Activated CD8-positive, alpha-beta memory T cell treated with anti-CD3 and anti-CD28 coated beads for 4 hours (primary cell): ENCODE results near the gene TDRD3.
"Not testable (repeated sequence)": the region's sequence is repeated elsewhere in the genome, so short reads cannot be mapped to it uniquely, and the experiment has no call there.

Experiments
- DNase-seq, 2 donors: peaks; one replicate each; pipeline ENCODE4 v3.0.0-alpha.2; 2020; ENCODE audit warnings: low read depth in 2 of 2

TDRD3 gene

DNA sequence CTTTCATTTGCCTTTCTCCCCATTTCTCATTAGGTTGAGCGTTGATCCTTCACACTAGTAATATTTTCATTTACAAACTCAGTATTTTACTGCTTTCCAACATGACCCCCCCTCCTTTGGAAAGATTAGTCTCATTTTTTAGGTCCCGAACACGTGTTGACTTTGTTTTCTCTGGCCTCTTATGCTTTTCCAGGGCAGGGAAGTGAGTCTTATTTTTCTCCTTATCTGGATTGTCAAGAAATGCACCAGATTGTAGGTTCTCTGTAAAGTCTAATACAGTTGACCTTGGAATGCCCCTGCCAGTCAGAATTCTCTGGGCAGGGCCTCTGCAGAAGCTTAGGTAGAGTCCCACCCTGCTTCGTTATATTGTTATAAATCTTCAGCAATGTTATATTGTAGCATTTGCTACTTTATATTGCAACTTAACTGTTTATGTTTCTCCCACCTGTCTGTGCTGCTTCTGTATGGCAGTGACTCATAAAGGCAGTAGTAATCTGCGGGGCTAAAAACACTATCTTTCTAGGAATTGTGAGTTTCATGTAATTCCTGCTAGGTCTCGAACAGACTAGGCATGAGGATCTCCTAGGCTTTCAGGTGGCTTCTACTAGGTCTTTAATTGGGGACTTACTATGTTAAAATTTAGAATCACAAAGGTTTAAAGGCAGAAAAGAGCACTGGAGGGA is 2.0 kb downstream of the TDRD3 start:
- no peak for DNase-seq

DNA sequence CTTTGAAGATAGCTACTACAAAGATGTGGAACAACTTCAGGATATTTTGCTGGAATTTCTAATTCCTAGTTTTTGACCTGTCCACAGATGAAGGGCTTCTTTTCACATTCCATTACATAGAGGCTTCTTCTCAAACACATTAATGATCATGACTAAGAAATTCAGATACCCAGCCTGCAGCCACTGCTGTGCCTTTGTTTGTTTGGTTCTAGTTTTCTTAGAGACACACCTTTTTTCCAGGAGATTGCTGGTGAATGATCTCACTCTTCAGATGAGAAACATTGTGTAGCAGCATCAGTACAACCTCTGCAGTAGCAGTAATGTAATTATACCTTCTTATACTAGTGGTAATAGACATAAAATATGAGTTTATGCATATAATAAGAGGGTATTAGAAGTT is 5.0 kb downstream of the TDRD3 start:
- no peak for DNase-seq

- DNase-seq: no peak
These were observed 10.1 kb downstream of the TDRD3 start for GRCh38 chr13:60407095-60407494.

GRCh38 chr13:60407852-60408251 is 10.8 kb downstream of the TDRD3 start:
- DNase-seq: not testable (repeated sequence)

DNA sequence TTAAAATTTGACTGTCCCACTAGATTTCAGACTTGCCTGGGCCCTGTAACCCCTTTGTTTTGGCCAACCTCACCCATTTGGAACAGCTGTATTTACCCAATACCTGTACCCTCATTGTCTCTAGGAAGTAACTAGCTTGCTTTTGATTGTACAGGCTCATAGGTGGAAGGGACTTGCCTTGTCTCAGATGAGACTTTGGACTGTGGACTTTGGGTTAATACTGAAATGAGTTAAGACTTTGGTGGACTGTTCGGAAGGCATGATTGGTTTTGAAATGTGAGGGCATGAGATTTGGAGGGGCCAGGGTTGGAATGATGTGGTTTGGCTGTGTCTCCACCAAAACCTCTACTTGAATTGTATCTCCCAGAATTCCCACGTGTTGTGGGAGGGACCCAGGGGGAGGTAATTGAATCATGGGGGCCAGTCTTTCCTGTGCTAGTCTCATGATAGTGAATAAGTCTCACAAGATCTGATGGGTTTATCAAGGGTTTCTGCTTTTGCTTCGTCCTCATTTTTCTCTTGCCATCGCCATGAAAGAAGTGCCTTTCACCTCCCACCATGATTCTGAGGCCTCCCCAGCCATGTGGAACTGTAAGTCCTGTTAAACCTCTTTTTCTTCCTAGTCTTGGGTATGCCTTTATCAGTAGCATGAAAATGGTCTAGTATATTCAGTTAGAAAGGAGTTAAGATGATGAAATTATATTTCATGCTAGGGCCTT is 12.7 kb downstream of the TDRD3 start:
- DNase-seq: not testable (repeated sequence)

- DNase-seq: no peak
These were observed 13.3 kb downstream of the TDRD3 start for GRCh38 chr13:60410299-60410698.

GRCh38 chr13:60411464-60411863 is 14.4 kb downstream of the TDRD3 start:
- DNase-seq: no peak

DNA sequence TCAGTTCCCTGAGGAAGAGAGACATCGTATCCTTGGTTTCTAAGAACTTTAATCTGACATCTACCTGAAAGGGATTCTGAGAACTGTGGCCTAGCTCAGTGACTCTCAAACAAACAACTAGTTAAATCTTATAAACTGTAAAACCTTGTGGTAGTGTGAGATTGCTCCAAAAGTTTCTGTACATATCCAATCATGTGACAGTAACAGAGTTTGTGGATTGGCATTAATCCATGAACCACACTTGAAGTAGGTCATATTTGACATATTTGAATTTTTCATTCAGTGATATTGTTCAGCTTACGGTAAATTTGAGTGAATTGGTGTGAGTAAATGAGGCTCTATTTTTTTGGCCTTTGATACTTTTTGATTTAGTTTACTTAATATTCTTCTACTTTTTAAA is 15.0 kb downstream of the TDRD3 start:
- no peak for DNase-seq

- no peak for DNase-seq
These were observed 16.0 kb downstream of the TDRD3 start for GRCh38 chr13:60412909-60413616.

DNA sequence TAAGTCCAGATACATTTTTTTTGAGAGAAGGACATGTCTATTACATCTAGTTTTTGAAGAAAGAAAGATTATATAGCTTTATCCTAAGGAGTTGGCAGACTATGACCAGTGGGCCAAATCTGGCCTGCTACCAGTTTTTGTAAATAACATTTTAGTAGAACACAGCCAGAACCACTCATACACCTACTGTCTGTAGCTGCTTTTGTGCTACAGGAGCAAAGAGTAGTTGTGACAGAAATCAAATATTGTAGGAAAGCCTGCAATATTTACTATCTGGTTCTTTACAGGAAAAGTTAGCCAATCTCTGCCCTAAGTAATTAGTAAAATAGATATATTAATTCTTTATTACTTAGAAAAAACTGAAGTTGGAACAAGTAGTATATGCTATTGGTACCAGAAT is 17.2 kb downstream of the TDRD3 start:
- no peak for DNase-seq

GRCh38 chr13:60417734-60418133 is 20.7 kb downstream of the TDRD3 start:
- DNase-seq: no peak

GRCh38 chr13:60418954-60419353 is 21.9 kb downstream of the TDRD3 start:
- no peak for DNase-seq

DNA sequence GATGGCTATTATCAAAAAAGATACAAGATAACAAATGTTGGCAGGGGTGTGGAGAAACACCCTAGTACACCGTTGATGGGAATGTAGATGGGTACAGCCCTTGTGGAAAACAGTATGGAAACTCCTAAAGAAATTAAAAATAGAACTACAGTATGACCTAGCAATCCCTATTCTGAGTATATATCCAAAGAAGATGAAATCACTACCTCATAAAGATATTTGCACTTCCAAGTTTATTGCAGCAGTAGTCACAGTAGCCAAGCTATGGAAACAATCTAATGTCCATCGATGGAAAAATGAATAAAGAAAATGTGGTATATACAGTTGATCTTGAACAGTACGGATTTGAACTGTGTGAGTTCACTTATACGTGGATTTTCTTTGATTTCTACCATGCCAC is 28.3 kb downstream of the TDRD3 start:
- no peak for DNase-seq

DNA sequence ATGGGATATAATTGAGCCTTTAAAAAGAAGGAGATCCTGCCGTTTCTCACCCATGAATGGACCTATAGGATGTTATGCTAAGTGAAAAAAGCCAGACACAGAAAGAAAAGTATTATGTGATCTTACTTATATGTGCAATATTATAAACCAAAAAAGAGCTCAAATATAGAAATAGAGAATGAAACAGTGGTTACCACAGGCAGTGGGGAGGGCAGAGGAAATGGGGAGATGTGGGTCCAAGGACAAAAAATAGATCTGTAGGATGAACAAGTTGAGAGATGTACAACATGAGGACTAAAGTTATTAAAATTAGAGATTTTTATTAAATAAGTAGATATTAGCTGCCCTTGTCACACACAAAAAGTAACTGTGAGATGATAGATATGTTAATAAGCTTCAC is 29.1 kb downstream of the TDRD3 start:
- no peak for DNase-seq

GRCh38 chr13:60427285-60427684 is 30.3 kb downstream of the TDRD3 start:
- DNase-seq: no peak

DNA sequence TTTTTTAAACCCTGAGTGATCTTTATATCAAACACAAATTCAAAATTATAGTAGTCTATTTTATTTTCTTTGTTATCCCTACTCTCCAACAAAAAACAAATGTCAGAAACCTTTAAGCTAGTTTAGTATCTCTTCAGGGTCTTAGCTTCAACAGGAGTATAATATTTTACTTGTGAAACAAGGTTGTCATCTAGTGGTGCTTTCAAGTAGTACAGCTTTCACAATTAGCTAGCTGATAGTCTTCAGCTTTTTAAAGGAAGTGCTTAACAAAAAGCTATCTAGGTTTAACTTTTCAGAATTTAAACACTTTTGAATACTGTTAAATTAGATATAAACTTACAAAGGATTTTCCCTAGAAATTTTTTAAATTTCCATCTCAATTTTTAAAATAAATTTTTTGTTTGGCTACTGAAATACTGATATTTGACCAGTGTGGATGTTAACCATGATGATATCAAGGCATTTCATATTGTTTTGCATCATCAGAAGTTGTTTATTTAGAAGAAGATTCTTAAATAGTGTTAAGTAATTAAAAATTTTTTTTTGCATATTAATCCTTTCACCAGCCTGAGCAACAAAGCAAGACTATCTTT is 34.2 kb downstream of the TDRD3 start:
- no peak for DNase-seq

GRCh38 chr13:60433505-60433904 is 36.5 kb downstream of the TDRD3 start:
- no peak for DNase-seq

GRCh38 chr13:60435762-60436374 is 38.8 kb downstream of the TDRD3 start:
- no peak for DNase-seq

- DNase-seq: no peak
These were observed 42.2 kb downstream of the TDRD3 start for GRCh38 chr13:60439201-60439600.

DNA sequence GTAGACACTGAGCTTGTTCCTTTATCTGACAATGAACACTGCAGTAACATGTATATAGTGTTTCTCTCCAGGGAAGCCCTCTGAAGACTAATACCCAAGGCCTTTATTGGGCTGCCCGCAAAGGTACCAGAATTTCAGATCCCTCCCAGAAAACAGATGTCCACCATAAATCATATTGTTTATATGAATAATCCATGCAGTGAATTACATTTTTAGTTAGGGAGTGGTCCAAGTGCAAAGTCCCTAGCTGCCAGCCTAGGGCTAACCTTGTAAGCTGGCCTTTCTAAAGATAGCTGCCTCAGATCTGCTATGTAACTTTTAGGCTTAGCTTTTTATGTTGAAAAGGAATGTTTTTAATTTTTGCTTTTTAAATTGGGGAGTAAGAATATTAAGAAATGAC is 44.7 kb downstream of the TDRD3 start:
- DNase-seq: no peak

- no peak for DNase-seq
These were observed 52.0 kb downstream of the TDRD3 start for GRCh38 chr13:60448907-60449510.

DNA sequence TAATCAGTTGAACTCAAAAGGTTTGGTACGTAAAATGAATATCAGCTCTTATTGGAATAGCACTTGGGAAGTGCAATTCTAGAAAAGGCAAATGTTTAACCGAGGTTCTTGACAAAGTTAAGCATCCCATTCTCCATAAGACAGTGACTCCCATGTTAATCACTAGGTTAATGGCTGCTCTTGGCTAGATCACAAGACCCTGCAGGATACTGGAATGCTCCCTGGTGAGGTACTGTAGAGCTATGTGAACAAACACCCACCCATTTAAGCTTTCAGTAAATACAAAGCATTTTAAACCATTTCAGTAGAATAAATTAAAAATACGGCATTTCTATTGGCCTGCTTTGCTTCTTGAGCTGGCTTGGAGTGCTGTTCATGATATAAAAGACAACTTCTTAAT is 56.5 kb downstream of the TDRD3 start:
- DNase-seq: no peak
